Posterior vena cava (tissue), 2 donors: ENCODE data around the gene UGT2B10. TPM values are rescaled to one million over a fixed set of nuclear protein-coding genes. Genes with fewer than 3 reads are reported as not detected.
"Not testable (repeated sequence)": the region's sequence is repeated elsewhere in the genome, so short reads cannot be mapped to it uniquely, and the experiment has no call there.

Source experiments
- DNase-seq: peaks from one replicate; pipeline ENCODE4 v3.0.0-alpha.2; 2020; ENCODE audit warnings: low spot score
- intact Hi-C, 2 donors: fragments of 100-400 bp; cut with DNase I; formaldehyde crosslinking; loops; one replicate each; pipeline versions ENCODE4 v1.14.1 to v1.14.2; 2022 to 2023
- long read RNA-seq, 2 donors: library from polyadenylated mRNA; unstranded; transcript quantifications; one replicate each; pipeline ENCODE4 v2.0.0, GENCODE V29; 2020 to 2021
- total RNA-seq, 2 donors: library from RNA; stranded (reverse); fragmentation: NEBNext Ultra II Directional; extraction: Animal tissue kit (Norgen Biotek cat#: 25700); gene quantifications; one replicate each; pipeline ENCODE4 v1.2.1, GENCODE V29; 2021
- donor health status: DM: yes; HTN: yes; CAD: no.
- donor health status: DM: yes; HTN: yes; CAD: no.

UGT2B10 gene
- total RNA-seq: not detected
- long read RNA-seq, donor 1: 0 reads
- long read RNA-seq, donor 2: 0 reads

DNA sequence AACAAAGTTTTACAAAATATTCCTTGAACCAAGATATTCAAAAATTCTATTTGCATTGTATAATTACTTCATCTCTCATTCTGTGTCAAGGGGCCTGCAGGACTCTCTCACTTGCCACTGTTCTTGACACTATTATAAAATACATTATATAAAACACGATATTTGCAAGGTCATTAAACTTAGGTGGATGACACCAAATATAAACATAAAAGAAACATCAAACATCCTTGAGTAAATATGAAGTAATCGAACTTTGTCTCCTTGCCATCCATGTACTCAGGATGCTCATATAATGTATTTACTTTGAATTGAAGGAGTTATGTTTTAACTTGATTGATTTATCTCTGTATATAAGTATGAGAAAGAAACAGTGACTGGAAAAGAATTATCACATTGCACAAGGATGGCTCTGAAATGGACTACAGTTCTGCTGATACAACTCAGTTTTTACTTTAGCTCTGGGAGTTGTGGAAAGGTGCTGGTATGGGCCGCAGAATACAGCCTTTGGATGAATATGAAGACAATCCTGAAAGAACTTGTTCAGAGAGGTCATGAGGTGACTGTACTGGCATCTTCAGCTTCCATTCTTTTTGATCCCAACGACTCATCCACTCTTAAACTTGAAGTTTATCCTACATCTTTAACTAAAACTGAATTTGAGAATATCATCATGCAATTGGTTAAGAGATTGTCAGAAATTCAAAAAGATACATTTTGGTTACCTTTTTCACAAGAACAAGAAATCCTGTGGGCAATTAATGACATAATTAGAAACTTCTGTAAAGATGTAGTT lies at the start of gene UGT2B10:
Gene UGT2B10 (plus strand): TSS at position 378 of the 793 bp plus-strand sequence. CDS start 26 bp downstream, at position 404.
- intact Hi-C loops: not testable (repeated sequence)

DNA sequence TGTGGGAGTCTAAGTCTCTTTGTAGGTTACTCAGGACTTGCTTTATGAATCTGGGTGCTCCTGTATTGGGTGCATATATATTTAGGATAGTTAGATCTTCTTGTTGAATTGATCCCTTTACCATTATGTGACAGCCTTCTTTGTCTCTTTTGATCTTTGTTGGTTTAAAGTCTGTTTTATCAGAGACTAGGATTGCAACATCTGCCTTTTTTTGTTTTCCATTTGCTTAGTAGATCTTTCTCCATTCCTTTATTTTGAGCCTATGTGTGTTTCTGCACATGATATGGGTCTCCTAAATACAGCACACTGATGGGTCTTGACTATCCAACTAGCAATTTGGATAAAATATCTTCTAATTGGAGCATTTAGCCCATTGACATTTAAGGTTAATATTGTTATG lies 44.0 kb upstream of the UGT2B10 start:
- not testable (repeated sequence) for DNase-seq
- intact Hi-C loops: loop anchor here in 1 of 2 donors (5.0 kb wide), 1 partner anchor 390 kb away; no protein-coding TSS in a partner anchor

More for the DNA sequence above, at the start of gene UGT2B10:
- not testable (repeated sequence) for DNase-seq

DNA sequence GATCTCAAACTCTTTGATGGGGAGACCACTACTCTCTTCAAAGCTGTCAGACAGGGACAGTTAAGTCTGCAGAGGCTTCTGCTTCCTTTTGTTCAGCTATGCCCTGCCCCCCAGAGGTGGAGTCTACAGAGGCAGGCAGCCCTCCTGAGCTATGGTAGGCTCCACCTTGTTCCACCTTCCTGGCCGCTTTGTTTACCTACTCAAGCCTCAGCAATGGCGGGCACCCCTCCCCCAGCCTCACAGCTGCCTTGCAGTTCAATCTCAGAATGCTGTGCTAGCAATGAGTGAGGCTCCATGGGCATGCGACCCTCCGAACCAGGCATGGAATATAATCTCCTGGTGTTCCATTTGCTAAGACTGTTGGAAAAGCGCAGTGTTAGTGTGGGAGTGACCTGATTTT lies 42.1 kb upstream of the UGT2B10 start:
- no peak for DNase-seq
- intact Hi-C loops: loop anchor here in 1 of 2 donors (5.0 kb wide), 1 partner anchor 389 kb away; no protein-coding TSS in a partner anchor

DNA sequence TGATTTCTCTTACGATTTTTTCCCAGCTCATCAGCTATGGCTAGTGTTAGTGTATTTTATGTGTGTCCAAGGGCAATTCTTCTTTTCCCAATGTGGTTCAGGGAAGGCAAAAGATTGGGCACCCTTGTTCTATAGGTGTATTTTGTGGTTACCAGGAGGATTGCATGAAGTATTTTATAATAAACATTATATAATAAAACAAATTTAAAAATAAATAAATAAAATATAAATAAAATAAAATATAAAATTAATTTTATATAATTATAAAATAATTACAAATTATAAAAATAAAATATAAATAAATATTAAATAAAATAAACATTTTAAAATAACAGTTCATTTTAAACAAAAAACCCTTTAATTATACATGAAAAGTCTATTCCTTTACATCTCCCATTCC lies 35.6 kb upstream of the UGT2B10 start:
- DNase-seq: no peak
- intact Hi-C loops: no loop called here

DNA sequence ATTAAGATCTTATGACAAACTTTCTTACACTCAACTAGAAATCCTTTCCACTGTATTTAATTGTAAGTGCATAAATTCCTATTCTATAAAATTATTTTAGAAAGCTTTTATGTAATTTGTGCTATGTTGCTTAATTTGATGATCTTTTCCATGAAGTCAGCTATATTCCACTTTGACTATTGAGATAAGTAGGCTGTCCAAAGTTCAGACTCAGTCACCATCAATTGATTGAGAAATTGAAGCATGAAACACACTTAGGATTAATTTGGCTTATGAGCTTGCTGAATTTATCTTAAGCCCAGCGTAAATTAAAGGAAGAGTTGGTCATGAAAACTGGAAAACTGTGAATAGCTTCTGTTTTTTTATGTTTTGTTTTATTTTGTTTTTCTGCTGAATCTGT lies 18.7 kb upstream of the UGT2B10 start:
- intact Hi-C loops: no loop called here
- DNase-seq: no peak

DNA sequence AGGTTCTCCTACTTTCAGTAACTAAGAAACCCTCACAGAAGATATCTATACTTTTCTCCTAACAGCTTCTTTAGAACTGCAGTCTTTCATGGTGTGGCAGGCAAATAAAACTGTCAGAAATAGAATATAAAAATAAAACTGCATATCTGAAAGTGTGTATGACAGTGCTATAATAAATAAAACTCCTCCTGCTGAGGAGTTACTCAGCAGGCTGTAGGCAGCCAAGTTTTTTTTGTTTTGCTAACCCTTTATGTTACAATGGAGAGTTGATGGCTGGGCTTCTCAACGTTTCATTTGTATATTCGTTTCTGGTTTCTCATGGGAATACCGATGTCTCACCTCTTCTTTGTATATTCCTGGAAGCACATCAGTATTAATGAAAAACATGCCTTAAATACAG lies 18.2 kb upstream of the UGT2B10 start:
- intact Hi-C loops: no loop called here
- no peak for DNase-seq

DNA sequence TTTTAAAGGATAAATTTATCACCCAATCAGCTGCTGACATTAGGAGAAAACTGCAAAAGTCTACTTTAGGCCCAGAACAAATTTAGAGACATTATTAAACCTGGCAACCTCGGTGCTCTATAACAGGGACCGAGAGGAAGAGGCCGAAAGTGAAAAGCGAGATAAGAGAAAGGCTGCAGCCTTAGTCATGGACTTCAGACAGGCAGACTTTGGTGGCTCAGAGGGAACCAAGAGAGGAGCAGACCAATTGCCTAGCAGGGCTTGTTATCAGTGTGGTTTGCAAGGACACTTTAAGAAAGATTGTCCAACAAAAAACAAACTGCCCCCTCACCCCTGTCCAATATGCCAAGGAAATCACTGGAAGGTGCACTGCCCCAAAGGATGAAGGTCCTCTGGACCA lies 12.8 kb upstream of the UGT2B10 start:
- intact Hi-C loops: no loop called here
- DNase-seq: no peak

DNA sequence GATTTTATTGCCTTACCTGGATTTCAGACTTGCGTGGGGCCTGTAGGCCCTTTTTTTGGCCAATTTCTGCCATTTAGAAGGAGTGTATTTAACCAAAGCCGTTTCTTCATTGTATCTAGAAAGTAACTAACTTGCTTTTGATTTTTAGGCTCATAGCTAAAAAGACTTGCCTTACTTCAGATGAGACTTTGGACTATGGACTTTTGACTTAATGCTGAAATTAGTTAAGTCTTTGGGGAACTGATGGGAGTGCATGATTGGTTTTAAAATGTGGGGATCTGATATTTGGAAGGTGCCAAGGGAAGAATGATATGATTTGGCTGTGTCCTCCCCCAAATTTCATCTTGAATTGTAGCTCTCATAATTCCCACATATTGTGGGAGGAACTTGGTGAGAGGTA lies 7.7 kb upstream of the UGT2B10 start:
- intact Hi-C loops: no loop called here

DNA sequence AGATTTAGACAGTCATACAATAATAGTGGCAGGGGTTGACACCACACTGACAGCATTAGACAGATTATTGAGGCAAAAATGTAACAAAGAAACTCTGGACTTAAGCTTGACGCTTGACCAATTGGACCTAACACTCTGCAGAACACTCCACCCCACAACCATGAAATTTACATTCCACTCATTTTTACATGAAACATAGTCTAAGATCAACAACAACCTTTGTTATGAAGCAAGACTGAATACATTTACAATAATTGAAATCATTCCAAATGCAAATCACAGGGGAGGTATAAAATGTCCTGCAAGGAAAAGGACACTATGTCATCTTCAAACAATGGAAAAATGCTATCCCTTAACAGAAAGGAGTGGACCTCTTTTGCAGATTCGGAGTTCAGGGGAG lies 4.9 kb upstream of the UGT2B10 start:
- intact Hi-C loops: no loop called here
- DNase-seq: no peak

More for the DNA sequence above, 7.7 kb upstream of the UGT2B10 start:
- DNase-seq: no peak

DNA sequence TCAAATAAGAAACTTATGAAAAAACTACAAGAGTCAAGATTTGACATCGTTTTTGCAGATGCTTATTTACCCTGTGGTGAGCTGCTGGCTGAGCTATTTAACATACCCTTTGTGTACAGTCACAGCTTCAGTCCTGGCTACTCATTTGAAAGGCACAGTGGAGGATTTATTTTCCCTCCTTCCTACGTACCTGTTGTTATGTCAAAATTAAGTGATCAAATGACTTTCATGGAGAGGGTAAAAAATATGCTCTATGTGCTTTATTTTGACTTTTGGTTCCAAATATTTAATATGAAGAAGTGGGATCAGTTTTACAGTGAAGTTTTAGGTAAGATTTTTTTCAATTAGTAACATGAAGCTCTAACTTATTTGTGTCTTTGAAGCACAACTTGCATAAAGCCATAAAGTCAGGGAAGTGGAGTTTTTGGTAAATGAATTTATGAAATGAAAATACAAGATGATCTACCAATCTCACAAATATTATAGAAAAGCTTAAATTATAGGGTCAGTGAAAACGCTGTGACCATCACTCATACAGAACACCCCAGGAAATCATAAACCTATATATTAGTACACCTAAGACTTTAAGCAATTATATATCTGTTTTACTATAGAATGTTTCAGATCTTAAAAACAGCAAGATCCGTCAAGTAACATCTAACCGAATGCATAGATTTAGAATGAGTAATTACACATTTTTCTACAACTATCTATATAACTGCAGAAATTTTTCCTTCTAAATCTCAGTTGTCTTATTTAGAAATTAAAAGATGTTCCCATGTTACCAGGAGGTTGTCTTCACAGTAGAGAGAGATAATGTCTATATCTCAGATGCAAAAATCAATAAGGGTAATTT lies 844 bp downstream of the UGT2B10 start:
- DNase-seq, intact Hi-C loops: not testable (repeated sequence)

DNA sequence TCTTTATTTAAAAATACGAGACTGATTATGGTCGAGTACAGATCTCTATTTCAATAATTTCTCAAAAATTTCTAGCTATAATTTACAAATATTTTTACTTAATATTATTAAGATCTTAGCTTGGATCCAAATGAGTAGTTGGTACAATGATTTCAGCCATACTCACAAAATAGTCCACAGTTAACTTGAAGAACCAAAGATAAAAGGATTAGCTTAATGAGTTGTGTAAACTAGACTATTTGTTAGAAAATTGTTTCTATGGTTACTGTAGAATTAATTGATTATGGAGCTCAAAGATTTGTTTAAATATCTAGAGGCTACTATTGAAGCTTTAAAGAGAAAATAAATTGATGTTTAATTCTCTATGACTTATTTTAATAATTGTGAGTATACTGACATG lies 1.6 kb downstream of the UGT2B10 start:
- intact Hi-C loops: no loop called here
- DNase-seq: no peak

DNA sequence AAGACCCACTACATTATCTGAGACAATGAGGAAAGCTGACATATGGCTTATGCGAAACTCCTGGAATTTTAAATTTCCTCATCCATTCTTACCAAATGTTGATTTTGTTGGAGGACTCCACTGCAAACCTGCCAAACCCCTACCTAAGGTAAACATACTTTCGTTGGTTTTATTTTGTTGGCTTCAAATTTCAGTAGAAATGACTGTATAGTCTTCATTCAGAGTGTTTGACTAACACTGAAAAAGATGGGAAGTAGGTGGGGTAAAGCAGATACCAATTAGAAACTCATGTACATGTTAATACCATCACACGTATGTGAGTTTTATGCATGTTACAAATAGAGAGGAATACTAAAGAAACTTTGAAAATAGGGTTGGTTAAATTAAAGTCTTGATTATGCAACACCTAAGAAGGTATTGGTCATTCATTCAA lies 2.3 kb downstream of the UGT2B10 start:
- DNase-seq, intact Hi-C loops: not testable (repeated sequence)

DNA sequence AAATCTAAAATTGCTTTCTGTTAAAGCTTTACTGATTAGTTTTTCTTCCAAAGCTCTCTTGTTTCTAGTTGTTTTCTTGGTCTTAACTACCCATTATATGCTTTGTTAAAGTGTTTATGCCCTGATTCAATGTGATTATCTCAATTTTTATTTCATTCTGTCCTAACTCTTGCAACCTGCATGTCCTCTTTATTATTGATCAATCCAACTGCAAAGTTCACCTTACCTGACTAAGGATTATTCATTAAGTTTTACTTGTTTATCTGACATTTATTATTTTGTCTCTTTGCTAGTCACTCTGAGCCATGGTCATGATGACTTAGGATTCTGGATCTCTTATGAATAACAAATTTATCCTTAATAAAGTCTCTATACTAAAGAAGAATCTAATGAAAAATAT lies 15.8 kb downstream of the UGT2B10 start:
- DNase-seq: no peak
- intact Hi-C loops: no loop called here

DNA sequence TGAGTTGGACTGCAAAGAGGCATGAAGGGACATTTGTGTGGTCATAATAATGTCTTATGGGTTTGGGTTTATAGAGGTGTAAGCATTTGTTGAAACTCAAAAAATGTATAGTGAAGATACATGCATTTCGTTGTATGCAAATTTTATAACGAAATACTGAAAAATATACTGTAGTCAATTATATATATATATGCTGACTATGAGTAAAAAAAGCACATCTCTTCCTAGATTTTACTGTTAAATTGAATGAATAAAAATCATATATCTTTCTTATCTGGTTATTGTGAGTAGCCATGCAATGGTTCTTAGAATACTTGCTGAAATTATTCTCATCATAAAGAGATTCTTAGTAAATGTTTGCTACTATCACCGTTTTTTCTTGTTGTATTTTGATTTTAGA lies 34.5 kb downstream of the UGT2B10 start:
- DNase-seq: no peak
- intact Hi-C loops: no loop called here

DNA sequence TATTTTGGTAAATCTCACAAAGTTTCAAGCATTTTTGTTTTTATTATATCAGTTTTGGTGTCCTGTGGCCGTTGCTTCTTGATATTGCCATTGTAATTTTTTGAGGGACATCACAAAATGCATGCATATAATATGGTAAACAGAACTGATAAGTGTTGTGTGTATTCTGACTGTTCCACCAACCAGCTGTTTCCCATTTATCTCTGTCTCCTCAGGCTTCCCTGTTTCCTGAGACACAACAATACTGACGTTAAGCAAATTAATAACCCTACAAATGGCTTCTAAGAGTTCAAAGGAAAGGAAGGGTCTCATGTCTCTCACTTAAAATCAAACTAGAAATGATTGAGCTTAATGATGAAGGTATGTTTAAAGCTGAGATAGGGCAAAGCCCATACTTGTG lies 40.0 kb downstream of the UGT2B10 start:
- no peak for DNase-seq
- intact Hi-C loops: no loop called here

DNA sequence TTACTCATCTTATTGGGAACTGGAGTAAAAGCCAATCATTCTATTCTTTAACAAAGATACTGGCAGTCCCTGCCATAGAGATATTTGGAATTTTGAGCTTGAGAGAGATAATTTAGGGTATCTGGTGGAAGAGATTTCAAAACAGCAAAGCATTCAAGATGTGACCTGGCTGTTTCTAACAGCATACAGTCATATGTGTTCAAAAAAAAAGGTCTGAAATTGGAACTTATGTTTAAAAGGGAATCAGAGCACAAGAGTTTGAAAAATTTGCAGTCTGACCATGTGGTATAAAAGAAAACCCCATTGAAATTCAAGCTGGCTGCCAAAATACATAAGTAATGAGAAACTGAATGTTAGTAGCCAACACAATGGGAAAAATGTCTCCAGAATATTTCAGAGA lies 42.2 kb downstream of the UGT2B10 start:
- intact Hi-C loops: no loop called here

DNA sequence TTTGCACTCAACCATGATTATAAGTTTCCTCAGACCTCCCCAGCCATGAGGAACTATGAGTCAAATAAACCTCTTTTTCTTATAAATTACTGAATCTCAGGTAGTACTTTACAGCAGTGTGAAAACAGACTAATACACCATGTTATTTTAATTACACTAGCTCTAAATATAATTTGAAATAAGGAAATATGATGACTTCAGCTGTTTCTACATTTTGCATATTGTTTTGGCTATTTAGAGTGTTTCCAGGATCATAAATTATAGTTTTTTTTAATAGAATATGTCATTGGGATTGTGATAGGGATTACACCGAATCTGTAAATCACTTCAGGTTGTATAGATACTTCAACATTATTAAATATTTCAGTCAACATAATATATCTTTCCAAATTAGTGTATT lies 43.9 kb downstream of the UGT2B10 start:
- DNase-seq: no peak
- intact Hi-C loops: no loop called here

More for the DNA sequence above, 42.2 kb downstream of the UGT2B10 start:
- DNase-seq: no peak

DNA sequence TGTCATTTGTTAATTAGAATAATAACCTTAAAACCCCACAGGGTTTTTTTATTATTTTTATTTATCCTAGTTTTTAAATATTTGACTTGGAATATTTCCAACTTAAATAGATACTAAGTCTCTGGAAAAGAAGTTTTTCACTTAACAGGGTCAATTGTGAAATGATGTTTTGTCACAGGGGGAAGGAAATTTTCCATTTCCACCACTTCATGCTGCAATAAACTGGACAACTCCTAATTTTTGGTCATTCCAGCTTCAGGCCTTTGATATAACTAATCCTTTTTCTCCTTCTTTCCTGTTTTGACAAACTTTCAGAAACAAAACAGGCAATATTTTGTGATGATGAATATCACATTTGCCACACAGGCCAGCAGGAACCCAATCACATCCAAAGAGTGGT lies 45.3 kb downstream of the UGT2B10 start:
- DNase-seq: no peak
- intact Hi-C loops: no loop called here

DNA sequence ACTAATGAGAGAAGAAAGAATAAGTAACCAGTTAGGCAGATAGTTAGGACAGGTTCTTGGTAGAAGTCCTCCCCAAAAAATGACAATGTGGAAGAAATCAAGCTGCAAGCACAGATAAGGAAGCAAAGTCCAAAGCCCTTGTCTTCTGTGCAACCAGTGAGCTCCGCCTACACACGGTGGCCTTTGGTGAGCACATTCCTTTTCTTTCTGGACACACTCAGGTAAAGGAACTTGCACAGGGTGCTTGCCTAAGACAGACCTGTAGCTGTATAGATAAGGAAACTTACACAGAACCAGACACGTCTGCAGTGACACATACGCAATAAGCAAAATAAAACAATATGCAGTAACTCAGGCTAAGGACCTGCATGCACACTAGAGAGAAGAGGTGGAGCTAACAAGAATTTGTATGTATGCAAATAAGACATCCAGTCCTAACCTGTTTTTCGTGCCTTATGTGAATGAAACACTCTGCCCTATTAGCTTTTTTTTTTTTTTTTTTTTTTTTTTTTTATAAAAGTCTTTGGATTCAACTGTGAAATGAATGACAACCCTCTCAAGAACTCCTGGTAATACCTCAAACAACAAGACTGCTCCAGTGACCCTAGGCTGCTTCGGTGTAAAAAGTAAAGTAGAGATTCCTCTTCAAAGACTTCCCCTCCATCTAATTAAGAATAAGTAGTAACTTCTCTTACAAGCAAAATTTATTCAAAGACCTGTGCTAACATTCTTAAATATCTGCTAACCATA lies 48.8 kb downstream of the UGT2B10 start:
- intact Hi-C loops: no loop called here
- DNase-seq: no peak
